Activated B cell treated with CpG ODN at 0.5 μM for 24 hours (primary cell): ENCODE results near the gene EPB41L1. TPM values are rescaled to one million over a fixed set of nuclear protein-coding genes. Genes with fewer than 3 reads are reported as not detected.

ENCODE experiments used
- ATAC-seq: fragments of 200-7000 bp; cut with Tn5 transposase; one replicate; pipeline ENCODE4 v1.10.0; 2021; ENCODE audit warnings: low read depth, mild to moderate bottlenecking, moderate library complexity
- CTCF ChIA-PET: fragments of 350-600 bp; sonication (Branson Sonifier 250); formaldehyde crosslinking; loops from one replicate; lab custom pipeline; 2021; ENCODE audit warnings: antibody characterized with exemption; lab: Charles Lee
- POLR2A ChIA-PET: fragments of 350-600 bp; sonication (Branson Sonifier 250); formaldehyde crosslinking; loops from one replicate; lab custom pipeline; 2021; ENCODE audit warnings: antibody characterized with exemption; lab: Charles Lee
- DNase-seq: peaks from one replicate; pipeline ENCODE4 v3.0.0; 2022
- H3K27ac Mint-ChIP-seq: one replicate; pipeline ENCODE4 v1.8.0; 2020; ENCODE audit warnings: mixed read lengths
- H3K27me3 Mint-ChIP-seq: one replicate; pipeline ENCODE4 v1.8.0; 2021; ENCODE audit warnings: mixed read lengths
- H3K36me3 Mint-ChIP-seq: one replicate; pipeline ENCODE4 v1.8.0; 2021; ENCODE audit warnings: low read depth, mixed read lengths
- H3K4me1 Mint-ChIP-seq: one replicate; pipeline ENCODE4 v1.8.0; 2021; ENCODE audit warnings: mixed read lengths
- H3K4me3 Mint-ChIP-seq: one replicate; pipeline ENCODE4 v1.8.0; 2020; ENCODE audit warnings: mild to moderate bottlenecking, mixed read lengths
- H3K9me3 Mint-ChIP-seq: one replicate; pipeline ENCODE4 v1.8.0; 2020; ENCODE audit warnings: mixed read lengths
- CTCF ChIP-seq: fragments of 200-600 bp; IDR thresholded peaks from one replicate; pipeline ENCODE4 v1.8.0; 2022; ENCODE audit warnings: antibody characterized with exemption, mild to moderate bottlenecking
- intact Hi-C: fragments of 100-400 bp; cut with micrococcal nuclease; formaldehyde crosslinking; loops from one replicate; pipeline ENCODE4 v1.15.1; 2024
- total RNA-seq: library from RNA; stranded (reverse); gene quantifications from 2 replicates; pipeline ENCODE4 v1.2.3, GENCODE V29; 2022

The EPB41L1 gene
- total RNA-seq, 1 donor from 2014 or later: 0.64 TPM

DNA sequence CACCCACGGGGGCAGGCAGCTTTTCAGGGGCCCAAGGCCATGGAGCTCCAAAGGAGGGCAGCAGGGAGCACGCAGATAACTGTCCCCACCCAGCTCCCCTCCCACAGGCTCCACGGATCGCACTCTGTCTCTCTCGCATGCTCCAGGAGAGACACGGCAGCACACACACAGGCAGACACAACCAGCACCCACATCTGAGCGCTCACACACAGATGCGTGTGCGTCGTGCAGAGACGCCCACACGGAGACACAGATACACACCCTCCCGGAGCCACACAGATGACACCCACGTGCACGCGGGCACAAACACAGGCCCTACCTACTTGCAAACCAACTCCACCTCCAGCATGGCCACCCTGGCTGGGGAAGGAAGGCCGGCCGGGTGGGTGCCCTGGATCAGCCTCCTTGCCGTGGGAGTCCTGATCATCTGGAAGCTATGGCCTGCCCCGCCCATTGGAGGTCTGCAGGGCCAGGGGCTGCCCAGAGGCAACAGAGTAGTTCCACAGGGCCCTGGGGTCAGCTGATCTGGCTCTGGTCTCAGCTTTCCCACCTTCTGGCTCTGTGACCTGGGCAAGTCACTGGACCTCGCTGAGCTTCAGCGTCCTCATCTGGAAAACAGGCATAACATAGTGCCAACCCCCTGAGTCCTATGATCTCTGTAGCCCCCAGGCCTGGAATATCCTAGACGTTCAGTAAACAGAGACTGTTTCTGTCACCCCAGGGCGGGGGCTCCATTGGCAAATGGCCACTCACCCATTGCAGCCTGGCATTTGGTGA is 113.3 kb downstream of the EPB41L1 start:
- H3K27me3 Mint-ChIP-seq: peaks cover 3% of the 10 kb centered on the region
- ChIA-PET POLR2A (no interaction called here), CTCF (no interaction called here)

DNA sequence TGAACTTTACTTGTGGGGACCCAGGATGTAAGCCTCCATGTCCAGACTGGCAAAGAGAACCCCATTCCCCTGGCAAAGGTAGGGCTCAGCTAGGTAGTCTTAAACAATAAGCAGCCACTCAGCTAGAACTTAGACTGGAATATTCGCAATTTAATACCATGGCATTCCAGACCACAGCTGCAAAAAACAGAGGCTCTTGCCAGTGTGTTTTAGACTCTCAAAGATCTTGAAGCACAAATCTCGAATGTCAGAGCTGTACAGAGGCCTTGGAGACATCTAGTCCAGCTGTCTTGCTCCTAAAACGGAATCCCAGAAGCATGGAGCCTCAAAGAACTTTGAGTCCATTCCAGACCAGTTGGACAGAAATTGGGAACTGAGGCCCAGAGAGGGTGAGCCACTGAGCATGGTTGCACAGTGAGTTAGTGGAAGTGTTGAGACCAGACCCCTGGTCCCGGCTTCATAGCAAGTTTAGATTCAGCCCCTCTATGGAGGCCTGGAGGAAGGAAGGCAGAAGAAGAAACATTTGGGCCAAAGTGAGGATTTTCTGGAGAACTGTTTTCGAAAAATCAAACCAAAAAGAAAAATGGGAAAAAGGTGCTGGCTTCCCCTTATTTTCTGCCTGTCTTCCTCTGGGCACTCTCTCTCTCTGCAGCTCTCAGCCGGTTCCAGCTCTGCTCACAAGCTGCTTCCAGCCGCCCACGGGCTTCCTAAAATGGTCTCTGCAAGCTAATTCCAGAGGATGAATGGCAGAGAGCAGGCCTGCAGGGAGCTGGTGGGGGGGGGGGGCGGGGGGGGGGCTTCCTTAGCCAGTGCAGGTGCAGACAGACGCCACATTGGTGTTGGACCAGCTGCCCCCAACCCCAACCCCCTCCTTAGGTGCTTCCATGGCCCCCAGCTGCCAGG is 114.2 kb downstream of the EPB41L1 start:
- intact Hi-C loops: no loop called here
- ChIA-PET POLR2A (no interaction called here), CTCF (interaction anchor here (0.6 kb wide), 1 partner anchor 11 kb away, joined by 6 read pairs; no protein-coding TSS in a partner anchor)
- H3K9me3 Mint-ChIP-seq: no peaks in the 10 kb centered on the region
- no peaks in the 10 kb centered on the region for H3K36me3 Mint-ChIP-seq
- DNase-seq (no peak), ATAC-seq (no peak)
- no peak for TF ChIP-seq CTCF
- no peak overlapping the region for H3K27ac Mint-ChIP-seq
- H3K4me3 Mint-ChIP-seq: no peak overlapping the region
- peaks cover 8% of the 10 kb centered on the region for H3K27me3 Mint-ChIP-seq
- no peaks in the 10 kb centered on the region for H3K4me1 Mint-ChIP-seq

More for the DNA sequence above, 113.3 kb downstream of the EPB41L1 start:
- no peak for TF ChIP-seq CTCF
- Mint-ChIP-seq H3K27ac (no peak overlapping the region), H3K4me3 (no peak overlapping the region), H3K4me1 (no peaks in the 10 kb centered on the region), H3K9me3 (no peaks in the 10 kb centered on the region), H3K36me3 (no peaks in the 10 kb centered on the region)
- ATAC-seq (no peak), DNase-seq (no peak)
- intact Hi-C loops: no loop called here

- POLR2A ChIA-PET: no interaction called here
- no peaks in the 10 kb centered on the region for H3K4me1 Mint-ChIP-seq
- no peak for DNase-seq
- TF ChIP-seq CTCF: no peak
- CTCF ChIA-PET: interaction anchor here (0.6 kb wide), 1 partner anchor 10 kb away, joined by 6 read pairs; no protein-coding TSS in a partner anchor
- H3K36me3 Mint-ChIP-seq: no peaks in the 10 kb centered on the region
- H3K4me3 Mint-ChIP-seq: no peak overlapping the region
- peaks cover 8% of the 10 kb centered on the region for H3K27me3 Mint-ChIP-seq
- ATAC-seq: no peak
- intact Hi-C loops: no loop called here
- no peak overlapping the region for H3K27ac Mint-ChIP-seq
- no peaks in the 10 kb centered on the region for H3K9me3 Mint-ChIP-seq
Observed at GRCh38 chr20:36269507-36269906, 115.0 kb downstream of the EPB41L1 start.

DNA sequence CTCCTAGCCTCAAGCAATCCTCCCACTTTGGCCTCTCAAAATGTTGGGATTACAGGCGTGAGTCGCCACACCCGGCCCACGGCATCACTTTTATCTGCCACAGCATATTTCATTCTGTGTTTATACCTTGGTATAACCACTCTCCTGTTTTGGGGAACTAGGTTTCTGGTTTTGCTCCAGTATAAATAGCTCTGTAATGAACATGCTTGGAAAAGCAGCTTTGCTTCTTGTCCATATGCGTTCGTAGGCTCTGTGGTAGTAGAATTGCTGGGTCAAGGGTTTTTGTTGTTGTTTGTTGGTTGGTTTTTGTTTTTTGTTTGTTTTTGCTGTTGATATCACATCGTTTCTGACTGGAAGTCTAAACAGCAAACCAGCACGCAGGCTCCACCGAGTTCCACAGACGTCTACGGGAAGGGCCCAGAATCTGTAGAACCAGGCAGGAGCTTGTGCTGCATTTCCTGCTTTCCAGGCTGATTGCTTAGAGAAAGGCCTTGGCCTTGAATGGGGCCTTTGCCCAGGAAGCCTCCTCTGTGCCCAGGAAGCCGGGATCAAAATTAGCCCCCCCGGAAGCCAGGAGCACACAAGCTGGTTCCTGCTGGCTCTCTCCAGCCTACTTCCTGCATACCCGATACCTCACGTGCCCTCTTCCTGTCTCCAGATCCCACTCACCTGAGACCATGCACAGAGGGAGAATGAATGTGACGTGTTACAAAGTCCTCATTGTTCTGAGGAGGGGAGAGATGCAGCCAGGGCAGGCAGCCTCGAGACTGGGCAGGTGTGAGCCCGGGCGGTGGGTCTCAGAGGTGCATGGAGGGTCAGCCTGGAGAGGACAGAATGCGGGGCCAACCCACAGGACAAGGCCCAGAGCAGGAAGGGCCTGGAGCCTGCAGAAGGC is 116.5 kb downstream of the EPB41L1 start:
- Mint-ChIP-seq H3K27ac (no peak overlapping the region), H3K9me3 (no peaks in the 10 kb centered on the region), H3K36me3 (no peaks in the 10 kb centered on the region), H3K27me3 (peaks cover 11% of the 10 kb centered on the region), H3K4me1 (no peaks in the 10 kb centered on the region), H3K4me3 (no peak overlapping the region)
- ATAC-seq (no peak), DNase-seq (no peak)
- intact Hi-C loops: no loop called here
- ChIA-PET CTCF (interaction anchor here (2.9 kb wide), 1 partner anchor 168 kb away, joined by 11 read pairs; no protein-coding TSS in a partner anchor), POLR2A (interaction anchor here (0.5 kb wide), 1 partner anchor 29 kb away, joined by 7 read pairs; no protein-coding TSS in a partner anchor)
- no peak for TF ChIP-seq CTCF
